PC-3 (cell line): Measurements from ENCODE around the gene ADAMTSL3. TPM values are rescaled to one million over a fixed set of nuclear protein-coding genes. Genes with fewer than 3 reads are reported as not detected.

Source experiments
- ATAC-seq: fragments of 200-7000 bp; cut with Tn5 transposase; 2 replicates; pipeline ENCODE4 v1.9.1; 2020; ENCODE audit warnings: mild to moderate bottlenecking, moderate library complexity
- BruUV-seq: library from RNA; stranded (reverse); fragments of 400-500 nt; replicated peaks from 2 replicates; lab custom pipeline; 2021; lab: Mats Ljungman, UMichigan
- CTCF ChIA-PET: fragments of 300-600 bp; sonication (Branson Sonifier 250); formaldehyde crosslinking; loops from one replicate; lab custom pipeline; 2022; ENCODE audit warnings: antibody characterized with exemption; lab: Charles Lee
- POLR2A ChIA-PET: fragments of 300-600 bp; sonication (Branson Sonifier 250); formaldehyde crosslinking; loops from one replicate; lab custom pipeline; 2022; ENCODE audit warnings: antibody characterized with exemption; ENCODE audit not compliant: unreplicated experiment; lab: Charles Lee
- DNase-seq: peaks from one replicate; pipeline ENCODE4 v3.0.0-alpha.2; 2015
- H2AFZ ChIP-seq: fragments of 300-600 bp; sonication (generic); 2 replicates; pipeline ENCODE4 v1.6.0; 2016; ENCODE audit warnings: antibody characterized with exemption, low read length
- H3F3A ChIP-seq: fragments of 300-600 bp; sonication (generic); one replicate; pipeline ENCODE4 v1.6.0; 2017; ENCODE audit warnings: antibody characterized with exemption, low read length, control low read depth, mild to moderate bottlenecking; ENCODE audit not compliant: unreplicated experiment
- H3K27ac ChIP-seq: fragments of 300-600 bp; sonication (generic); 2 replicates; pipeline ENCODE4 v1.5.1; 2016; ENCODE audit warnings: mild to moderate bottlenecking, low read length
- H3K27me3 ChIP-seq: fragments of 300-600 bp; sonication (generic); 2 replicates; pipeline ENCODE4 v1.6.1; 2016; ENCODE audit warnings: low read length, mixed read lengths
- H3K36me3 ChIP-seq: fragments of 300-600 bp; sonication (generic); 2 replicates; pipeline ENCODE4 v1.6.1; 2016; ENCODE audit warnings: low read depth, mixed run types, low read length, mixed read lengths
- H3K4me1 ChIP-seq: fragments of 300-600 bp; sonication (generic); 2 replicates; pipeline ENCODE4 v1.5.1; 2016; ENCODE audit warnings: low read length; ENCODE audit not compliant: insufficient read depth
- H3K4me2 ChIP-seq: fragments of 300-600 bp; sonication (generic); 2 replicates; pipeline ENCODE4 v1.6.0; 2016; ENCODE audit warnings: low read length
- H3K4me3 ChIP-seq: fragments of 300-600 bp; sonication (generic); 2 replicates; pipeline ENCODE4 v1.5.1; 2016; ENCODE audit warnings: mild to moderate bottlenecking, low read length, mixed read lengths
- H3K79me2 ChIP-seq: fragments of 300-600 bp; sonication (generic); 2 replicates; pipeline ENCODE4 v1.6.1; 2017; ENCODE audit warnings: low read length, mixed read lengths
- H3K9ac ChIP-seq: fragments of 300-600 bp; sonication (generic); 2 replicates; pipeline ENCODE4 v1.6.0; 2016; ENCODE audit warnings: mild to moderate bottlenecking, low read length
- H3K9me2 ChIP-seq: fragments of 300-600 bp; sonication (generic); replicated peaks from 2 replicates; pipeline ENCODE4 v1.6.1; 2016; ENCODE audit warnings: mixed run types, low read length, mixed read lengths
- H3K9me3 ChIP-seq: fragments of 300-600 bp; sonication (generic); 2 replicates; pipeline ENCODE4 v1.6.1; 2016; ENCODE audit warnings: low read length, mixed read lengths
- H4K20me1 ChIP-seq: fragments of 300-600 bp; sonication (generic); 2 replicates; pipeline ENCODE4 v1.6.1; 2016; ENCODE audit warnings: low read length, mixed read lengths
- EZH2 ChIP-seq: fragments of 300-600 bp; sonication (generic); IDR thresholded peaks from one replicate; pipeline ENCODE4 v1.6.1; 2017; ENCODE audit warnings: antibody characterized with exemption, mild to moderate bottlenecking, low read length; ENCODE audit not compliant: unreplicated experiment
- EZH2phosphoT487 ChIP-seq: fragments of 300-600 bp; sonication (generic); IDR thresholded peaks from 2 replicates; pipeline ENCODE4 v1.6.1; 2018; ENCODE audit warnings: mild to moderate bottlenecking, antibody characterized with exemption, low read length, borderline replicate concordance
- intact Hi-C: fragments of 100-400 bp; cut with micrococcal nuclease; formaldehyde crosslinking; loops from 2 replicates; pipeline ENCODE4 v1.9.0; 2023
- total RNA-seq: library from RNA; depleted of rRNA; stranded (reverse); fragments of >200 nt; gene quantifications from 2 replicates; pipeline ENCODE4 v1.2.3, GENCODE V29; 2014
- TF ChIP-seq, protein P1 (sequence below): fragments of 300-600 bp; sonication (generic); conservative IDR thresholded peaks from 2 replicates; pipeline ENCODE4 v1.5.1; 2017; ENCODE audit warnings: antibody characterized with exemption, low read depth, mild to moderate bottlenecking, low read length

ADAMTSL3 gene
- total RNA-seq, 1 experiment from 2014 or later, result 7.9 TPM

DNA sequence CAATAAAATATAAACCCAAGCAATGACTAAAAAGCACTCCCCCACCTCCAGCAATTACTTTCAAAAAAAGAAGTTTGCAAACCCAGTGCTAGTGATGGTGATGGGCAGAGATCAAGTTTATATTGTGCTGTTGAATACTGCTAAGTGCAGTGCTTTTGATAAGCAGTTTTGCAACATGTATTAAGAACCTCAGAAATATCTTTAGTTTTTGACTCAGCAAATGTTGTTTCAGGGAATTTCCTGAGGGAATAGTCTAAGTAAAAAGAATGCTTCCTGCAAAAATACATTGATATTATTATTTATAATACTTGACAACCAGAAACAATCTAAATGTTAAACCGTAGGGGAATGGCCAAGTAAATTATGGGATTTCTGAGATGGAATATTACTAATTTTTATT, 69.3 kb downstream of the ADAMTSL3 start:
- DNase-seq (no peak), ATAC-seq (no peak)
- no peak overlapping the region for H3K27ac ChIP-seq
- H3K9ac ChIP-seq, result no peak overlapping the region
- H3K4me2 ChIP-seq, result no peak overlapping the region
- H3K9me3 ChIP-seq, result no peaks in the 10 kb centered on the region
- no peak overlapping the region for H3K4me3 ChIP-seq
- no peaks in the 10 kb centered on the region for H3K27me3 ChIP-seq
- H4K20me1 ChIP-seq, result no peaks in the 10 kb centered on the region
- H3K36me3 ChIP-seq, result no peaks in the 10 kb centered on the region
- H2AFZ ChIP-seq, result no peak overlapping the region
- H3F3A ChIP-seq, result no peaks in the 10 kb centered on the region
- H3K9me2 ChIP-seq, result no peaks in the 10 kb centered on the region
- intact Hi-C loops, result no loop called here
- ChIA-PET POLR2A (no interaction called here), CTCF (no interaction called here)
- H3K79me2 ChIP-seq, result no peaks in the 10 kb centered on the region
- TF ChIP-seq, protein P1, sequence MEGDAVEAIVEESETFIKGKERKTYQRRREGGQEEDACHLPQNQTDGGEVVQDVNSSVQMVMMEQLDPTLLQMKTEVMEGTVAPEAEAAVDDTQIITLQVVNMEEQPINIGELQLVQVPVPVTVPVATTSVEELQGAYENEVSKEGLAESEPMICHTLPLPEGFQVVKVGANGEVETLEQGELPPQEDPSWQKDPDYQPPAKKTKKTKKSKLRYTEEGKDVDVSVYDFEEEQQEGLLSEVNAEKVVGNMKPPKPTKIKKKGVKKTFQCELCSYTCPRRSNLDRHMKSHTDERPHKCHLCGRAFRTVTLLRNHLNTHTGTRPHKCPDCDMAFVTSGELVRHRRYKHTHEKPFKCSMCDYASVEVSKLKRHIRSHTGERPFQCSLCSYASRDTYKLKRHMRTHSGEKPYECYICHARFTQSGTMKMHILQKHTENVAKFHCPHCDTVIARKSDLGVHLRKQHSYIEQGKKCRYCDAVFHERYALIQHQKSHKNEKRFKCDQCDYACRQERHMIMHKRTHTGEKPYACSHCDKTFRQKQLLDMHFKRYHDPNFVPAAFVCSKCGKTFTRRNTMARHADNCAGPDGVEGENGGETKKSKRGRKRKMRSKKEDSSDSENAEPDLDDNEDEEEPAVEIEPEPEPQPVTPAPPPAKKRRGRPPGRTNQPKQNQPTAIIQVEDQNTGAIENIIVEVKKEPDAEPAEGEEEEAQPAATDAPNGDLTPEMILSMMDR, result no peak
- TF ChIP-seq EZH2phosphoT487 (no peak), EZH2 (no peak)
- peaks cover 8% of the 10 kb centered on the region for H3K4me1 ChIP-seq
- BruUV-seq, result no TSS peak

DNA sequence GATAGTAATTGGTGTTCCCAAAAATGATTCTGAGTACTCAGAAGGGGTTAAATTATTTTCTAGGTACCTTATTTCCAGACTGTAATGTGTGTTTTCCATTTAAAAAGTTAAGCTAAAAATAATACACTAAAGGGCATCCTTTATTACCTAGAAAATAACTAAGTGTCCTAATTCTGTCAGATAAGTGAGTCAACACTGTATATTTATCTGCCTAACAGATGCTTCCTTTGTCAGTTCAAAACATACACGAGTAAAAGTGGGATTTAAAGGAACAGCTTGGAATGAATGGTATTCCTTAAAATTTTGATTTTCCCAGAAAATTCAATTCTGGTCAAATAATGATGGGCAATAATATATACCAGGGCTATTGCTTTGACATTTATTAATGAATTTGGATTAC, 78.3 kb downstream of the ADAMTSL3 start:
- no peak for DNase-seq
- TF ChIP-seq, protein P1, result no peak
- TF ChIP-seq EZH2 (no peak), EZH2phosphoT487 (no peak)
- Histone ChIP-seq H3K9me3 (no peaks in the 10 kb centered on the region), H3K36me3 (no peaks in the 10 kb centered on the region), H3K9ac (peak overlapping the region; percentile 41), H3K4me3 (no peak overlapping the region), H3K9me2 (no peaks in the 10 kb centered on the region), H3K27me3 (no peaks in the 10 kb centered on the region), H3F3A (peaks cover 8% of the 10 kb centered on the region), H3K4me1 (peaks cover 36% of the 10 kb centered on the region), H4K20me1 (no peaks in the 10 kb centered on the region), H2AFZ (no peak overlapping the region), H3K79me2 (no peaks in the 10 kb centered on the region), H3K27ac (peak overlapping the region; percentile 83), H3K4me2 (peak overlapping the region; percentile 58)
- BruUV-seq, result no TSS peak
- ATAC-seq, result no peak
- ChIA-PET CTCF (no interaction called here), POLR2A (interaction anchor here (0.6 kb wide), 1 partner anchor 78 kb away, joined by 3 read pairs; the partner anchor contains the start of gene ADAMTSL3)
- intact Hi-C loops, result loop anchor here (2.0 to 5.0 kb wide), 3 partner anchors 15 to 77 kb away; partner anchors contain the start of gene ADAMTSL3

DNA sequence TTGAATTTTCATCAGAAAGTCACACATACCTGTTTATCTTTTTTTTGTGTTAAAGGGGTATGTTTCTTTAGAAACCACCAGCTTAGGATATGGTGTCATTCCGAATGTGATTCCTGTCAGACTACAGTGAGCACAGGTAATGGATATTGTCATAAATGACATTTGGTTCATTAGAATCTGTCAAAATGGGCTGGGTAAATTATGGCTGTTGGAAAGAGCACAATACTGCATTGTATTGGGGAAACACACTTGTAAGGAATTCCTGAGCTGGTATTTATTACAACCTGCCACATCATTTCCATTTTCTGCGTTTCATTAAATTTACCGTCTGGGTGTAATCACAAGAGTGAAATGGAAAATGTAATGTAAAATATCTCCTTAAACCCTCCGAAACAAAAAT, 78.8 kb downstream of the ADAMTSL3 start:
- H3K27me3 ChIP-seq, result no peaks in the 10 kb centered on the region
- ATAC-seq, result peak; percentile 30
- ChIA-PET POLR2A (no interaction called here), CTCF (no interaction called here)
- H3K9me3 ChIP-seq, result no peaks in the 10 kb centered on the region
- intact Hi-C loops, result loop anchor here (2.0 to 5.0 kb wide), 3 partner anchors 14 to 78 kb away; partner anchors contain the start of gene ADAMTSL3
- H3K9ac ChIP-seq, result peak overlapping the region; percentile 41
- H4K20me1 ChIP-seq, result no peaks in the 10 kb centered on the region
- H3K4me3 ChIP-seq, result peak overlapping the region; percentile 33; the same call in 1 of the 2 replicates
- peaks cover 36% of the 10 kb centered on the region for H3K4me1 ChIP-seq
- no peaks in the 10 kb centered on the region for H3K36me3 ChIP-seq
- no peak for DNase-seq
- H3K9me2 ChIP-seq, result no peaks in the 10 kb centered on the region
- TF ChIP-seq, protein P1, result no peak
- no peak for TF ChIP-seq EZH2
- no peak for TF ChIP-seq EZH2phosphoT487
- TSS peak; percentile 97 for BruUV-seq
- peak overlapping the region; percentile 58 for H3K4me2 ChIP-seq
- H3K79me2 ChIP-seq, result no peaks in the 10 kb centered on the region
- H3K27ac ChIP-seq, result peak overlapping the region; percentile 83
- H2AFZ ChIP-seq, result peak overlapping the region; percentile 3; the same call in 1 of the 2 replicates
- H3F3A ChIP-seq, result peaks cover 8% of the 10 kb centered on the region
